ENCODE measurements around the gene AK4. TPM values are rescaled to one million over a fixed set of nuclear protein-coding genes. Genes with fewer than 3 reads are reported as not detected.

AK4 gene
- total RNA-seq, 2 experiments from 2014 or later = 108 to 112 TPM

- Mint-ChIP-seq H3K4me3 (no peak overlapping the region), H3K27me3 (ENCODE audit: low read depth) (peaks cover 16% of the 10 kb centered on the region), H3K27ac (no peak overlapping the region), H3K9me3 (ENCODE audit: insufficient read depth) (no peaks in the 10 kb centered on the region), H3K36me3 (ENCODE audit: low read depth) (no peaks in the 10 kb centered on the region), H3K4me1 (ENCODE audit: low read depth) (no peaks in the 10 kb centered on the region)
- DNase-seq = no peak
- ChIA-PET CTCF (no interaction called here), POLR2A (no interaction called here)
- ATAC-seq = no peak
These were observed 129.8 kb downstream of the AK4 start for GRCh38 chr1:65277605-65278347.

GRCh38 chr1:65278376-65279069, 130.5 kb downstream of the AK4 start:
- Mint-ChIP-seq H3K27ac (no peak overlapping the region), H3K36me3 (ENCODE audit: low read depth) (no peaks in the 10 kb centered on the region), H3K9me3 (ENCODE audit: insufficient read depth) (no peaks in the 10 kb centered on the region), H3K4me1 (ENCODE audit: low read depth) (no peaks in the 10 kb centered on the region), H3K27me3 (ENCODE audit: low read depth) (peaks cover 16% of the 10 kb centered on the region), H3K4me3 (no peak overlapping the region)
- DNase-seq (no peak), ATAC-seq (no peak)
- POLR2A ChIA-PET = no interaction called here
- CTCF ChIA-PET = no interaction called here

- Mint-ChIP-seq H3K27ac (no peak overlapping the region), H3K36me3 (ENCODE audit: low read depth) (no peaks in the 10 kb centered on the region), H3K4me3 (no peak overlapping the region), H3K4me1 (ENCODE audit: low read depth) (no peaks in the 10 kb centered on the region), H3K9me3 (ENCODE audit: insufficient read depth) (no peaks in the 10 kb centered on the region), H3K27me3 (ENCODE audit: low read depth) (peaks cover 16% of the 10 kb centered on the region)
- ATAC-seq = no peak
- ChIA-PET POLR2A (no interaction called here), CTCF (no interaction called here)
- DNase-seq = no peak
These were observed 131.2 kb downstream of the AK4 start for GRCh38 chr1:65279070-65279779.

Other genes starting within 250 kb of the AK4 start
- 100 to 1,000 TPM; 156 to 159 TPM for gene JAK1, start 181.7 kb upstream of the AK4 start, total RNA-seq
- gene DNAJC6, start 161.3 kb downstream of the AK4 start, total RNA-seq = 1 to 10 TPM; 1.4 TPM

Data from activated CD8-positive, alpha-beta T cell treated with anti-CD3 and anti-CD28 coated beads, Interleukin-2, amount 10 ng/mL, durations not matched to agents 7 days and 5 days (primary cell).